Measurements from ENCODE around the gene PI3. TPM values are rescaled to one million over a fixed set of nuclear protein-coding genes. Genes with fewer than 3 reads are reported as not detected.
A peak's percentile ranks its signal among the peaks of the same experiment; 100 is the strongest.
"Not testable (repeated sequence)": the region's sequence is repeated elsewhere in the genome, so short reads cannot be mapped to it uniquely, and the experiment has no call there.

PI3 gene
- total RNA-seq, 2 donors from 2014 or later: not detected

DNA sequence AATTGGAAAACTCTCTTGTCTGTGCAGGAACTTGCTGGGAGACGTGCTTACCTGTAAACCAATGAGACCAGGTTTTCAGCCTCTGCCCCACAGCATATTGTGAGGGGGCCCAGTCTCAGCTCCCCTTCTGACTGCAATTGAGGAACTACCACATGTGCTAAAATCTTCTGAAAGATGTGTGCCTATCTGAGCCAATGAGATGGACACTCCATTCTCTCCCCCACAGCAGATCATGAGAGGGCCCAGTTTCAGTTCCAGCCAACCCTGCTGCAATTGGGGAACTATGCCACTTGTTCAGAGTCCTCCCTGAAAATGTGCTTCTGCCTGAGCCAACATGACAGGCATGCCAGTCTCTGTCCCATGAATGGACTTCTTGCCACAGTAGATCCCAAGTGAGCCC is 20.9 kb upstream of the PI3 start:
- WGBS, 2 experiments (ENCODE audit: insufficient coverage in 1 of 2, insufficient read length in 1 of 2): 86 to 92% methylated on average over 1 of the region's 1 CpG
- H3K27ac Mint-ChIP-seq: no peak overlapping the region

DNA sequence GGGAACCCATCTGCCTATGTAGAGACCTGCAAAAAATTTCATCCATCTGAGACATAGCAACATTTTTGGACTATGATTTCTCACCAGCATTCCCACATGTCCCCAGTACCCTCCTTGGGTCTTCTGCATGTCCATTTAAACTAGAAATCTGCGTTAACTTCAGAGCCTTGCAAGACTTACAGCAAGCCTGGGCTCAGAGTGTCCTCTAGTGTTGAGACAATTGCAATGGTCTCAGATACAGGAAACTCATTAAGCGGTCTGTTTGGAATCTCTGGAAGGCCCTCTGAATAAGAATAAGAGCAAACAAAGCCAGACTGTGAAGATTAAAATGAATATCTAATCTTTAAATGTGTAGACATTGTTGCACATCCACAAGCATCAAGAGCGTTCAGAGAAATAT is 20.5 kb upstream of the PI3 start:
- no peaks in the 10 kb centered on the region for H3K4me1 ChIP-seq (ENCODE audit: control insufficient read depth, insufficient read depth, low read length)
- 73 to 77% methylated on average over 3 of the region's 3 CpGs for WGBS, 2 experiments (ENCODE audit: insufficient coverage in 1 of 2, insufficient read length in 1 of 2)
- H3K27ac ChIP-seq (ENCODE audit: low read depth, low read length): no peak overlapping the region
- Mint-ChIP-seq H3K4me1 (peaks cover 3% of the 10 kb centered on the region), H3K36me3 (ENCODE audit: low read depth) (no peaks in the 10 kb centered on the region), H3K27me3 (ENCODE audit: insufficient read depth) (peaks cover 19% of the 10 kb centered on the region), H3K4me3 (no peak overlapping the region), H3K9me3 (peaks cover 30% of the 10 kb centered on the region), H3K27ac (no peak overlapping the region)
- H3K36me3 ChIP-seq (ENCODE audit: control insufficient read depth, insufficient read depth, low read length): no peaks in the 10 kb centered on the region
- H3K4me3 ChIP-seq (ENCODE audit: low read length): no peak overlapping the region
- TF ChIP-seq, protein P1, sequence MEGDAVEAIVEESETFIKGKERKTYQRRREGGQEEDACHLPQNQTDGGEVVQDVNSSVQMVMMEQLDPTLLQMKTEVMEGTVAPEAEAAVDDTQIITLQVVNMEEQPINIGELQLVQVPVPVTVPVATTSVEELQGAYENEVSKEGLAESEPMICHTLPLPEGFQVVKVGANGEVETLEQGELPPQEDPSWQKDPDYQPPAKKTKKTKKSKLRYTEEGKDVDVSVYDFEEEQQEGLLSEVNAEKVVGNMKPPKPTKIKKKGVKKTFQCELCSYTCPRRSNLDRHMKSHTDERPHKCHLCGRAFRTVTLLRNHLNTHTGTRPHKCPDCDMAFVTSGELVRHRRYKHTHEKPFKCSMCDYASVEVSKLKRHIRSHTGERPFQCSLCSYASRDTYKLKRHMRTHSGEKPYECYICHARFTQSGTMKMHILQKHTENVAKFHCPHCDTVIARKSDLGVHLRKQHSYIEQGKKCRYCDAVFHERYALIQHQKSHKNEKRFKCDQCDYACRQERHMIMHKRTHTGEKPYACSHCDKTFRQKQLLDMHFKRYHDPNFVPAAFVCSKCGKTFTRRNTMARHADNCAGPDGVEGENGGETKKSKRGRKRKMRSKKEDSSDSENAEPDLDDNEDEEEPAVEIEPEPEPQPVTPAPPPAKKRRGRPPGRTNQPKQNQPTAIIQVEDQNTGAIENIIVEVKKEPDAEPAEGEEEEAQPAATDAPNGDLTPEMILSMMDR (conservative IDR thresholded peaks at IDR 0.05): peak; percentile 53
- peaks cover 18% of the 10 kb centered on the region for H3K27me3 ChIP-seq (ENCODE audit: control insufficient read depth, insufficient read depth, low read length, poor library complexity, severe bottlenecking)
- H3K9me3 ChIP-seq (ENCODE audit: control insufficient read depth, low read length): peaks cover 9% of the 10 kb centered on the region
- no peak for DNase-seq
- H3K9ac ChIP-seq (ENCODE audit: extremely low read depth, low read length, poor library complexity, severe bottlenecking): no peak overlapping the region

More for the DNA sequence above, 20.9 kb upstream of the PI3 start:
- Histone ChIP-seq H3K27me3 (ENCODE audit: control insufficient read depth, insufficient read depth, low read length, poor library complexity, severe bottlenecking) (peaks cover 22% of the 10 kb centered on the region), H3K27ac (ENCODE audit: low read depth, low read length) (no peak overlapping the region), H3K4me1 (ENCODE audit: control insufficient read depth, insufficient read depth, low read length) (no peaks in the 10 kb centered on the region), H3K4me3 (ENCODE audit: low read length) (no peak overlapping the region), H3K36me3 (ENCODE audit: control insufficient read depth, insufficient read depth, low read length) (no peaks in the 10 kb centered on the region), H3K9ac (ENCODE audit: extremely low read depth, low read length, poor library complexity, severe bottlenecking) (no peak overlapping the region), H3K9me3 (ENCODE audit: control insufficient read depth, low read length) (peaks cover 7% of the 10 kb centered on the region)
- no peaks in the 10 kb centered on the region for H3K36me3 Mint-ChIP-seq (ENCODE audit: low read depth)
- DNase-seq: no peak
- TF ChIP-seq, protein P1 (conservative IDR thresholded peaks at IDR 0.05): no peak
- H3K4me1 Mint-ChIP-seq: peaks cover 3% of the 10 kb centered on the region
- H3K4me3 Mint-ChIP-seq: no peak overlapping the region
- H3K27me3 Mint-ChIP-seq (ENCODE audit: insufficient read depth): peaks cover 23% of the 10 kb centered on the region
- peaks cover 26% of the 10 kb centered on the region for H3K9me3 Mint-ChIP-seq

DNA sequence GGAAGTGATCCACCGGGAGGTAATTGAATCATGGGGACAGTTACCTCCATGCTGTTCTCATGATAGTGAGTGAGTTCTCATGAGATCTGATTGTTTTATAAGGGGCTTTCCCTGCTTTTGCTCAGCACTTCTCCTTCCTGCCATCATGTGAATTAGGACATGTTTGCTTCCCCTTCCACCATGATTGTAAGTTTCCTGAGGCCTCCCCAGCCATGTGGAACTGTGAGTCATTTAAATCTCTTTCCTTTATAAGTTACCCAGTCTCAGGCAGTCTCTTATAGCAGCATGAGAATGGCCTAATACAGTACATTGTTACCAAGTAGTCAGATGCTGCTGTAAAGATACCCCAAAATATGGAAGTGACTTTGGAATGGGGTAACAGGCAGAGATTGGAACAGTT is 19.9 kb upstream of the PI3 start:
- not testable (repeated sequence) for H3K4me1 ChIP-seq (ENCODE audit: control insufficient read depth, insufficient read depth, low read length); H3K4me3 Mint-ChIP-seq; H3K4me3 ChIP-seq (ENCODE audit: low read length); H3K27ac ChIP-seq (ENCODE audit: low read depth, low read length); H3K4me1 Mint-ChIP-seq; DNase-seq; H3K36me3 ChIP-seq (ENCODE audit: control insufficient read depth, insufficient read depth, low read length); H3K9ac ChIP-seq (ENCODE audit: extremely low read depth, low read length, poor library complexity, severe bottlenecking); H3K36me3 Mint-ChIP-seq (ENCODE audit: low read depth); H3K27ac Mint-ChIP-seq
- peaks cover 33% of the 10 kb centered on the region for H3K9me3 Mint-ChIP-seq
- peaks cover 13% of the 10 kb centered on the region for H3K27me3 Mint-ChIP-seq (ENCODE audit: insufficient read depth)
- WGBS, 2 experiments (ENCODE audit: insufficient coverage in 1 of 2, insufficient read length in 1 of 2): 94% methylated on average over 1 of the region's 1 CpG; no CpG with 5 or more reads in 1 of the 2 experiments
- Histone ChIP-seq H3K9me3 (ENCODE audit: control insufficient read depth, low read length) (peaks cover 13% of the 10 kb centered on the region), H3K27me3 (ENCODE audit: control insufficient read depth, insufficient read depth, low read length, poor library complexity, severe bottlenecking) (peaks cover 14% of the 10 kb centered on the region)

DNA sequence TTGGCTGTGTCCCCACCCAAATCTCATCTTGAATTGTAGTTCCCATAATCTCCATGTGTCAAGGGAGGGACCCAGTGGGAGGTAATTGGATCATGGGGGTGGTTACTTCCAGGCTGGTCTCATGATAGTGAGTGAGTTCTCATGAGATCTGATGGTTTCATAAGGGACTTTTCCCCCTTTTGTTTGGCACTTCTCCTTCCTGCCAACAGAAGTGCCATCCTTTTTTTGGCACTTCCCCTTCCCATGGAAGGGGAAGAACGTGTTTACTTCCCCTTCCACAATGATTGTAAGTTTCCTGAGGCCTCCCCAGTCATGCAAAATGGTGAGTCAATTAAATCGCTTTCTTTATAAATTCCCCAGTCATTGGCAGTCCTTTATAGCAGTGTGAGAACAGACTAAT is 18.0 kb upstream of the PI3 start:
- WGBS, 2 experiments (ENCODE audit: insufficient coverage in 1 of 2, insufficient read length in 1 of 2): 75 to 78% methylated on average over 2 of the region's 2 CpGs
- Histone ChIP-seq H3K9ac (ENCODE audit: extremely low read depth, low read length, poor library complexity, severe bottlenecking) (no peak overlapping the region), H3K27ac (ENCODE audit: low read depth, low read length) (no peak overlapping the region), H3K4me1 (ENCODE audit: control insufficient read depth, insufficient read depth, low read length) (no peaks in the 10 kb centered on the region), H3K27me3 (ENCODE audit: control insufficient read depth, insufficient read depth, low read length, poor library complexity, severe bottlenecking) (no peaks in the 10 kb centered on the region), H3K36me3 (ENCODE audit: control insufficient read depth, insufficient read depth, low read length) (no peaks in the 10 kb centered on the region), H3K9me3 (ENCODE audit: control insufficient read depth, low read length) (peaks cover 13% of the 10 kb centered on the region), H3K4me3 (ENCODE audit: low read length) (no peak overlapping the region)
- no peak overlapping the region for H3K27ac Mint-ChIP-seq
- peaks cover 35% of the 10 kb centered on the region for H3K9me3 Mint-ChIP-seq
- H3K4me3 Mint-ChIP-seq: no peak overlapping the region
- no peaks in the 10 kb centered on the region for H3K36me3 Mint-ChIP-seq (ENCODE audit: low read depth)
- H3K4me1 Mint-ChIP-seq: peaks cover 3% of the 10 kb centered on the region
- peaks cover 2% of the 10 kb centered on the region for H3K27me3 Mint-ChIP-seq (ENCODE audit: insufficient read depth)
- TF ChIP-seq, protein P1 (conservative IDR thresholded peaks at IDR 0.05): no peak
- DNase-seq: no peak
